ENCODE data around the gene NTRK3. TPM values are rescaled to one million over a fixed set of nuclear protein-coding genes. Genes with fewer than 3 reads are reported as not detected.

Gene NTRK3
- total RNA-seq (2014; rRNA removed; shearing (Covaris generic)), result 0.10 and 1.3 TPM in 2 replicates

GRCh38 chr15:88256279-88257230, at the start of gene NTRK3:
Gene NTRK3 (minus strand): TSS chr15:88256739. CDS start chr15:88256153, 586 bp downstream.
- DNase-seq (ENCODE audit: low read depth), result peak; percentile 29

- DNase-seq (ENCODE audit: low read depth), result no peak
These were observed 46.9 kb upstream of the NTRK3 start for GRCh38 chr15:88303395-88303794.

- DNase-seq (ENCODE audit: low read depth), result no peak
These were observed 45.8 kb upstream of the NTRK3 start for GRCh38 chr15:88302373-88302772.

- no peak for DNase-seq (ENCODE audit: low read depth)
These were observed 44.8 kb upstream of the NTRK3 start for GRCh38 chr15:88301311-88301710.

- DNase-seq (ENCODE audit: low read depth), result no peak
These were observed 44.3 kb upstream of the NTRK3 start for GRCh38 chr15:88300861-88301260.

GRCh38 chr15:88300089-88300488, 43.5 kb upstream of the NTRK3 start:
- DNase-seq (ENCODE audit: low read depth), result no peak

GRCh38 chr15:88299497-88299896, 43.0 kb upstream of the NTRK3 start:
- no peak for DNase-seq (ENCODE audit: low read depth)

- DNase-seq (ENCODE audit: low read depth), result no peak
These were observed 32.1 kb upstream of the NTRK3 start for GRCh38 chr15:88288661-88289060.

GRCh38 chr15:88288206-88288605, 31.7 kb upstream of the NTRK3 start:
- DNase-seq (ENCODE audit: low read depth), result no peak

GRCh38 chr15:88284318-88284998, 27.9 kb upstream of the NTRK3 start:
- no peak for DNase-seq (ENCODE audit: low read depth)

- no peak for DNase-seq (ENCODE audit: low read depth)
These were observed 26.1 kb upstream of the NTRK3 start for GRCh38 chr15:88282614-88283013.

- no peak for DNase-seq (ENCODE audit: low read depth)
These were observed 20.4 kb upstream of the NTRK3 start for GRCh38 chr15:88276821-88277410.

- DNase-seq (ENCODE audit: low read depth), result no peak
These were observed 19.3 kb upstream of the NTRK3 start for GRCh38 chr15:88275804-88276203.

GRCh38 chr15:88274553-88275460, 18.3 kb upstream of the NTRK3 start:
- peak; percentile 56 for DNase-seq (ENCODE audit: low read depth)

GRCh38 chr15:88272421-88272820, 15.9 kb upstream of the NTRK3 start:
- no peak for DNase-seq (ENCODE audit: low read depth)

- DNase-seq (ENCODE audit: low read depth), result no peak
These were observed 13.0 kb upstream of the NTRK3 start for GRCh38 chr15:88269356-88270062.

- DNase-seq (ENCODE audit: low read depth), result no peak
These were observed 11.2 kb upstream of the NTRK3 start for GRCh38 chr15:88267720-88268119.

GRCh38 chr15:88266170-88266569, 9.6 kb upstream of the NTRK3 start:
- DNase-seq (ENCODE audit: low read depth), result no peak

- DNase-seq (ENCODE audit: low read depth), result no peak
These were observed 8.1 kb upstream of the NTRK3 start for GRCh38 chr15:88264622-88265021.

- peak; percentile 54 for DNase-seq (ENCODE audit: low read depth)
These were observed 5.5 kb upstream of the NTRK3 start for GRCh38 chr15:88262064-88262463.
